HEK293 (cell line): Measurements from ENCODE around the gene NOXO1.

Experiments used
- ZBTB20 ChIP-seq: fragments of 450-650 bp; formaldehyde crosslinking; IDR thresholded peaks from 2 replicates; pipeline ENCODE4 v1.5.1; 2016; ENCODE audit warnings: missing biosample characterization, missing genetic modification characterization
- ZBTB8A ChIP-seq: fragments of 450-650 bp; formaldehyde crosslinking; IDR thresholded peaks from 2 replicates; pipeline ENCODE4 v1.5.1; 2016; ENCODE audit warnings: missing biosample characterization, missing genetic modification characterization
- ZFP37 ChIP-seq: fragments of 450-650 bp; formaldehyde crosslinking; IDR thresholded peaks from 2 replicates; pipeline ENCODE4 v1.5.1; 2016; ENCODE audit warnings: missing biosample characterization, missing genetic modification characterization
- TF ChIP-seq, protein P1 (sequence below): fragments of 450-650 bp; formaldehyde crosslinking; IDR thresholded peaks from 2 replicates; pipeline ENCODE4 v1.5.1; 2016; ENCODE audit warnings: missing biosample characterization, missing genetic modification characterization
- TF ChIP-seq, protein P2 (sequence below): fragments of 450-650 bp; formaldehyde crosslinking; conservative IDR thresholded peaks from 2 replicates; pipeline ENCODE4 v1.5.1; 2016; ENCODE audit warnings: low read depth, missing biosample characterization, missing genetic modification characterization

- TF ChIP-seq, protein P1, sequence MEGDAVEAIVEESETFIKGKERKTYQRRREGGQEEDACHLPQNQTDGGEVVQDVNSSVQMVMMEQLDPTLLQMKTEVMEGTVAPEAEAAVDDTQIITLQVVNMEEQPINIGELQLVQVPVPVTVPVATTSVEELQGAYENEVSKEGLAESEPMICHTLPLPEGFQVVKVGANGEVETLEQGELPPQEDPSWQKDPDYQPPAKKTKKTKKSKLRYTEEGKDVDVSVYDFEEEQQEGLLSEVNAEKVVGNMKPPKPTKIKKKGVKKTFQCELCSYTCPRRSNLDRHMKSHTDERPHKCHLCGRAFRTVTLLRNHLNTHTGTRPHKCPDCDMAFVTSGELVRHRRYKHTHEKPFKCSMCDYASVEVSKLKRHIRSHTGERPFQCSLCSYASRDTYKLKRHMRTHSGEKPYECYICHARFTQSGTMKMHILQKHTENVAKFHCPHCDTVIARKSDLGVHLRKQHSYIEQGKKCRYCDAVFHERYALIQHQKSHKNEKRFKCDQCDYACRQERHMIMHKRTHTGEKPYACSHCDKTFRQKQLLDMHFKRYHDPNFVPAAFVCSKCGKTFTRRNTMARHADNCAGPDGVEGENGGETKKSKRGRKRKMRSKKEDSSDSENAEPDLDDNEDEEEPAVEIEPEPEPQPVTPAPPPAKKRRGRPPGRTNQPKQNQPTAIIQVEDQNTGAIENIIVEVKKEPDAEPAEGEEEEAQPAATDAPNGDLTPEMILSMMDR (tag by site-specific recombination): peak; percentile 61
- no peak for TF ChIP-seq ZBTB20 (tag by site-specific recombination)
- TF ChIP-seq, protein P2, sequence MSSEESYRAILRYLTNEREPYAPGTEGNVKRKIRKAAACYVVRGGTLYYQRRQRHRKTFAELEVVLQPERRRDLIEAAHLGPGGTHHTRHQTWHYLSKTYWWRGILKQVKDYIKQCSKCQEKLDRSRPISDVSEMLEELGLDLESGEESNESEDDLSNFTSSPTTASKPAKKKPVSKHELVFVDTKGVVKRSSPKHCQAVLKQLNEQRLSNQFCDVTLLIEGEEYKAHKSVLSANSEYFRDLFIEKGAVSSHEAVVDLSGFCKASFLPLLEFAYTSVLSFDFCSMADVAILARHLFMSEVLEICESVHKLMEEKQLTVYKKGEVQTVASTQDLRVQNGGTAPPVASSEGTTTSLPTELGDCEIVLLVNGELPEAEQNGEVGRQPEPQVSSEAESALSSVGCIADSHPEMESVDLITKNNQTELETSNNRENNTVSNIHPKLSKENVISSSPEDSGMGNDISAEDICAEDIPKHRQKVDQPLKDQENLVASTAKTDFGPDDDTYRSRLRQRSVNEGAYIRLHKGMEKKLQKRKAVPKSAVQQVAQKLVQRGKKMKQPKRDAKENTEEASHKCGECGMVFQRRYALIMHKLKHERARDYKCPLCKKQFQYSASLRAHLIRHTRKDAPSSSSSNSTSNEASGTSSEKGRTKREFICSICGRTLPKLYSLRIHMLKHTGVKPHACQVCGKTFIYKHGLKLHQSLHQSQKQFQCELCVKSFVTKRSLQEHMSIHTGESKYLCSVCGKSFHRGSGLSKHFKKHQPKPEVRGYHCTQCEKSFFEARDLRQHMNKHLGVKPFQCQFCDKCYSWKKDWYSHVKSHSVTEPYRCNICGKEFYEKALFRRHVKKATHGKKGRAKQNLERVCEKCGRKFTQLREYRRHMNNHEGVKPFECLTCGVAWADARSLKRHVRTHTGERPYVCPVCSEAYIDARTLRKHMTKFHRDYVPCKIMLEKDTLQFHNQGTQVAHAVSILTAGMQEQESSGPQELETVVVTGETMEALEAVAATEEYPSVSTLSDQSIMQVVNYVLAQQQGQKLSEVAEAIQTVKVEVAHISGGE: no peak
- TF ChIP-seq ZFP37 (tag by site-specific recombination): no peak
- 0 out of 2 replicates have a peak, but pooled peaks have one; percentile 12 for TF ChIP-seq ZBTB8A (tag by site-specific recombination)
Observed at GRCh38 chr16:1932050-1933028, 48.9 kb downstream of the NOXO1 start.
